Neuronal stem cell (in vitro differentiated cells): ENCODE measurements around the gene CHST2.

Experiments
- DNase-seq: peaks from one replicate; pipeline ENCODE4 v3.0.0-alpha.2; 2013; ENCODE audit warnings: low spot score
- H2AFZ ChIP-seq: one replicate; pipeline ENCODE4 v1.6.1; 2013; ENCODE audit warnings: mild to moderate bottlenecking, low read length, inconsistent platforms
- H2AK5ac ChIP-seq: 2 replicates; pipeline ENCODE4 v1.6.1; 2013; ENCODE audit warnings: low read depth, mild to moderate bottlenecking, inconsistent platforms, low read length, moderate library complexity, mixed read lengths
- H2BK120ac ChIP-seq: 2 replicates; pipeline ENCODE4 v1.6.1; 2013; ENCODE audit warnings: low read depth, mild to moderate bottlenecking, inconsistent platforms, low read length, moderate library complexity, mixed read lengths
- H2BK12ac ChIP-seq: one replicate; pipeline ENCODE4 v1.6.1; 2013; ENCODE audit warnings: low read length, inconsistent platforms
- H2BK15ac ChIP-seq: 2 replicates; pipeline ENCODE4 v1.6.1; 2013; ENCODE audit warnings: mild to moderate bottlenecking, low read length, inconsistent platforms, mixed read lengths
- H2BK5ac ChIP-seq: one replicate; pipeline ENCODE4 v1.6.1; 2013; ENCODE audit warnings: inconsistent platforms, mild to moderate bottlenecking, low read length, moderate library complexity
- H3K14ac ChIP-seq: one replicate; pipeline ENCODE4 v1.6.1; 2013; ENCODE audit warnings: low read length, inconsistent platforms
- H3K18ac ChIP-seq: 2 replicates; pipeline ENCODE4 v1.6.1; 2013; ENCODE audit warnings: low read length, inconsistent platforms
- H3K23ac ChIP-seq: 2 replicates; pipeline ENCODE4 v1.6.1; 2013; ENCODE audit warnings: low read depth, mild to moderate bottlenecking, mixed read lengths, low read length, inconsistent platforms; ENCODE audit not compliant: poor library complexity
- H3K27ac ChIP-seq: replicated peaks from 3 replicates; pipeline ENCODE4 v1.5.1; 2013; ENCODE audit warnings: low read length, inconsistent platforms
- H3K27me3 ChIP-seq, 3 experiments: 2 replicates each; pipeline ENCODE4 v1.6.1; 2013; ENCODE audit warnings: low read length in 3 of 3, mild to moderate bottlenecking in 2 of 3, inconsistent platforms in 1 of 3, low read depth in 1 of 3, mixed read lengths in 1 of 3, moderate library complexity in 1 of 3; ENCODE audit not compliant: control insufficient read depth in 3 of 3, insufficient read depth in 3 of 3
- H3K36me3 ChIP-seq, 2 donors: replicated peaks in 1 of 2; 2 replicates each; pipeline ENCODE4 v1.6.1; 2013; ENCODE audit warnings: low read length in 2 of 2; ENCODE audit not compliant: control insufficient read depth in 2 of 2, insufficient read depth in 2 of 2
- H3K4ac ChIP-seq: 2 replicates; pipeline ENCODE4 v1.6.1; 2013; ENCODE audit warnings: inconsistent platforms, mild to moderate bottlenecking, low read length, moderate library complexity
- H3K4me1 ChIP-seq, 2 donors: 1 replicate in 1 of 2; 2 replicates in 1 of 2; pipeline ENCODE4 v1.6.1; 2013; ENCODE audit warnings: low read length in 2 of 2, low read depth in 1 of 2; ENCODE audit not compliant: control insufficient read depth in 2 of 2, insufficient read depth in 1 of 2
- H3K4me2 ChIP-seq: one replicate; pipeline ENCODE4 v1.6.1; 2013; ENCODE audit warnings: mild to moderate bottlenecking, low read length, inconsistent platforms; ENCODE audit not compliant: insufficient read depth, poor library complexity, severe bottlenecking
- H3K4me3 ChIP-seq, 2 donors: 2 replicates each; pipeline ENCODE4 v1.5.1; 2013; ENCODE audit warnings: low read length in 2 of 2, mild to moderate bottlenecking in 2 of 2, inconsistent platforms in 1 of 2, moderate library complexity in 1 of 2
- H3K79me1 ChIP-seq: one replicate; pipeline ENCODE4 v1.6.1; 2013; ENCODE audit warnings: low read depth, mild to moderate bottlenecking, inconsistent platforms, low read length, moderate library complexity
- H3K9ac ChIP-seq: one replicate; pipeline ENCODE4 v1.6.1; 2013; ENCODE audit warnings: mild to moderate bottlenecking, low read depth, low read length, inconsistent platforms; ENCODE audit not compliant: poor library complexity
- H3K9me3 ChIP-seq, 2 donors: replicated peaks in 1 of 2; 2 replicates each; pipeline versions ENCODE3 to v1.6.1; 2013; ENCODE audit warnings: low read length in 2 of 2, mild to moderate bottlenecking in 2 of 2, inconsistent platforms in 1 of 2, low read depth in 1 of 2, mixed read lengths in 1 of 2, moderate library complexity in 1 of 2; ENCODE audit not compliant: control insufficient read depth in 2 of 2, insufficient read depth in 1 of 2
- H4K8ac ChIP-seq: one replicate; pipeline ENCODE4 v1.6.1; 2013; ENCODE audit warnings: low read depth, mild to moderate bottlenecking, inconsistent platforms, low read length, moderate library complexity
- H4K91ac ChIP-seq: one replicate; pipeline ENCODE4 v1.6.1; 2013; ENCODE audit warnings: low read length, low read depth, mild to moderate bottlenecking, inconsistent platforms; ENCODE audit not compliant: poor library complexity
- WGBS, 2 donors: extraction: QIAGEN DNeasy Blood & Tissue Kit; methylation state at CpG; one replicate each; pipeline ENCODE4 v1.1.7; 2013; ENCODE audit warnings: missing lambda C conversion rate in 2 of 2, mixed read lengths in 1 of 2; ENCODE audit not compliant: insufficient read length in 2 of 2, insufficient replicate concordance in 1 of 2; ENCODE audit errors: extremely low coverage in 2 of 2; 5-methylcytosine and 5-hydroxymethylcytosine counted together

CHST2 gene

DNA sequence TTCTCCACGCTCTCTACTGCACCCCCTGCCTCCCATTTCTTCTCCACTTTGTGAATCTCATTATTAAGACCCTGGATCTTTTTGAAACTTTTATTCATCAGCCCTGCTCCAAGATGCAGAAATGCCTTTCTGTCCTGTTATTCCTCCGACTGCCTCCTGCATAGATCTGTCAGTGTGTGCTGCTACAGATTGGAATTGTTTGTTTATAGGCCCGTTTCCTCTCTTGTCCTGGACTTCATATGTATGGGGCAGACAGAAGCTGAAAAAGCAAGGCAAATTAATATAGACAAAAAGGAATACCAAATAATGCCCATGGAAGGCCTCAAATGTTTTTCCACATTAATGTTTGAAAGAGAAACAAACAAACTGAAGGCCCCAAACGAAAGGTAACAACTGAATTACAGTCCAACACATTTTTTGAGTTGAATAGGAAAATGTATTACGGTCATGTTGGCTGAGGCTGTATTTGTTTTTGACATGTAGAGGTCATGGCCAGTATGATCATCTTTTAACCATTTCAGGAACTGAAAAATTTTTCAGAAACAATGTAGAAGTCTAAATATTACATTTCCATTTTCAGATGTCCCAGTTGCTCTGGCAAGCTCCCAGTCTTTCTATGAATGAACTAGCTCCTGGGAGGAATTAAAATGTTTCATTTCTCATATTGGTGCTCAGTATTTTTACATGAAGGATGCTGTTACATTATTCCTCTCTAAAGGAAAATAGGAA is 8.8 kb downstream of the CHST2 start:
- H4K8ac ChIP-seq, result no peak overlapping the region
- no peak overlapping the region for H2AK5ac ChIP-seq
- no peak overlapping the region for H3K18ac ChIP-seq
- no peak overlapping the region for H3K23ac ChIP-seq
- no peak overlapping the region for H3K27ac ChIP-seq
- peaks cover 4 to 26% of the 10 kb centered on the region in 2 donors for H3K4me1 ChIP-seq
- H3K9me3 ChIP-seq, result no peaks in the 10 kb centered on the region
- DNase-seq, result no peak
- no peak overlapping the region for H3K4ac ChIP-seq
- no peak overlapping the region for H2BK15ac ChIP-seq
- no peaks in the 10 kb centered on the region for H3K36me3 ChIP-seq
- H3K4me2 ChIP-seq, result no peak overlapping the region
- no peak overlapping the region for H2BK5ac ChIP-seq
- no peak overlapping the region for H2AFZ ChIP-seq
- H3K4me3 ChIP-seq, result no peak overlapping the region
- no peak overlapping the region for H3K9ac ChIP-seq
- H4K91ac ChIP-seq, result no peak overlapping the region
- no peaks in the 10 kb centered on the region for H3K27me3 ChIP-seq
- no peak overlapping the region for H2BK12ac ChIP-seq
- no CpG with 5 or more reads among the region's 5 CpGs for WGBS, 2 donors
- no peak overlapping the region for H3K14ac ChIP-seq
- no peaks in the 10 kb centered on the region for H3K79me1 ChIP-seq
- no peak overlapping the region for H2BK120ac ChIP-seq

DNA sequence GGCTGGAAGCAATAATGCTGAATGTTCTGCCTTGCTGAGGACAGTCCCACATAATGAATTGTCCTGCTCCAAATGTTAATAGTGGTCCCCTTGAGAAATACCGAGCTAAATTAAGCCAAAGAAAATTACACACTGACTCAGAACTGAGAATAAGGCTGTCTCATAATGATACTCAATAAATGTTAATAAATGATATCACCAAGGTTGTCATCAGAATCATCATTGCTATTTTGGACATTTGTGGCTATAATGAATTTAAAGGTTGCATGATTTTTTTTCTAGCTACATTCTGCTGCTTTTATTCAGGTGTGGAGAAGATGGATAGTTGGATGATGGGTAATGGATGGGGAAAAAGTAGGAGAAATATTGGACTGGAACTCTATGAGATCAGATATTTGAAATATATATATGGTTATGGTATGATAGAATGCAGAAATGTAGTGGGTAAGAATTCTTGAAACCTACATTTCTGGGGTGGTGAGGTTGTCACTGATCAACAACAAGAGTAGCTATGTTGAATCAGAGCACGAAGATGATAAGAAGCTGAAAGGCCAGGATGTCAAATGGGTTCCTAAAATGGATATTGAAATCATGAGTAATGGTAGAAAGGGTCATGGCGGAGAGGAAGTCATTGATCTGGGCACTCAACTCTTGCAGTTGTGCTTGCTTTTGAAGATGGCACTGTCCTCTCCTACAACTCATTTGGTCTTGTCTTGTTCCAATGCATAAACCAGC is 12.8 kb downstream of the CHST2 start:
- no peak overlapping the region for H2BK5ac ChIP-seq
- H2AFZ ChIP-seq, result no peak overlapping the region
- peaks cover 0 to 13% of the 10 kb centered on the region in 2 donors for H3K4me1 ChIP-seq
- H4K91ac ChIP-seq, result no peak overlapping the region
- H2BK120ac ChIP-seq, result no peak overlapping the region
- WGBS, 2 donors, result no CpG with 5 or more reads among the region's 3 CpGs
- H3K4ac ChIP-seq, result no peak overlapping the region
- H2BK15ac ChIP-seq, result no peak overlapping the region
- no peak overlapping the region for H2BK12ac ChIP-seq
- H3K4me3 ChIP-seq, result no peak overlapping the region
- DNase-seq, result no peak
- H3K14ac ChIP-seq, result no peak overlapping the region
- no peak overlapping the region for H3K27ac ChIP-seq
- no peaks in the 10 kb centered on the region for H3K27me3 ChIP-seq
- no peak overlapping the region for H3K9ac ChIP-seq
- no peaks in the 10 kb centered on the region for H3K36me3 ChIP-seq
- no peak overlapping the region for H2AK5ac ChIP-seq
- no peak overlapping the region for H4K8ac ChIP-seq
- no peaks in the 10 kb centered on the region for H3K79me1 ChIP-seq
- no peak overlapping the region for H3K4me2 ChIP-seq
- H3K23ac ChIP-seq, result no peak overlapping the region
- no peaks in the 10 kb centered on the region for H3K9me3 ChIP-seq
- no peak overlapping the region for H3K18ac ChIP-seq

DNA sequence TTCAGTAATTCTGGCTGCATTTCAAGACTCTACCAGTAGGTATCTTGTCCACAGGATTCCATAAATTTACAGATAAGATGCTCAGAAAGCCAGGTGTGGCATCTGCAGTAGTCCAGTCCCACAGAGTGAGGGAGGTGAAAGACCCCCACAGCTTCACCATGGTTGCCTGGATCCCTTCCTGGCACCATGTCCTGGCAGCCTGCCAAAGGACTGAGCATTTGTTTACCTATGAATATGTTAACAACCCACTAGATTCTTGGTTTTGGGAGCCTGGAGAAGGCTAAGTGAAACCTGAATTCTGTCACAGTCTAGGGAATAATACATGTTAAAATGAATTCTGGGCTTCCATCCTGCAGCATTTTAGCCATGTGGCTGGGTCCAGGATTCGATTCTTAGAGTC is 14.9 kb downstream of the CHST2 start:
- no peak overlapping the region for H3K14ac ChIP-seq
- H3K27ac ChIP-seq, result no peak overlapping the region
- no peaks in the 10 kb centered on the region for H3K79me1 ChIP-seq
- no peak overlapping the region for H3K23ac ChIP-seq
- H2AFZ ChIP-seq, result no peak overlapping the region
- H3K4me2 ChIP-seq, result no peak overlapping the region
- H3K27me3 ChIP-seq, result no peaks in the 10 kb centered on the region
- no peak overlapping the region for H3K9ac ChIP-seq
- no peak for DNase-seq
- H2BK5ac ChIP-seq, result no peak overlapping the region
- no peak overlapping the region for H2BK12ac ChIP-seq
- no peak overlapping the region for H3K18ac ChIP-seq
- no peak overlapping the region for H4K8ac ChIP-seq
- no peaks in the 10 kb centered on the region for H3K9me3 ChIP-seq
- H4K91ac ChIP-seq, result no peak overlapping the region
- H3K36me3 ChIP-seq, result no peaks in the 10 kb centered on the region
- H2BK120ac ChIP-seq, result no peak overlapping the region
- no CpG with 5 or more reads among the region's 1 CpG for WGBS, 2 donors
- peaks cover 0 to 9% of the 10 kb centered on the region in 2 donors for H3K4me1 ChIP-seq
- H2AK5ac ChIP-seq, result no peak overlapping the region
- H3K4ac ChIP-seq, result no peak overlapping the region
- H2BK15ac ChIP-seq, result no peak overlapping the region
- H3K4me3 ChIP-seq, result no peak overlapping the region

DNA sequence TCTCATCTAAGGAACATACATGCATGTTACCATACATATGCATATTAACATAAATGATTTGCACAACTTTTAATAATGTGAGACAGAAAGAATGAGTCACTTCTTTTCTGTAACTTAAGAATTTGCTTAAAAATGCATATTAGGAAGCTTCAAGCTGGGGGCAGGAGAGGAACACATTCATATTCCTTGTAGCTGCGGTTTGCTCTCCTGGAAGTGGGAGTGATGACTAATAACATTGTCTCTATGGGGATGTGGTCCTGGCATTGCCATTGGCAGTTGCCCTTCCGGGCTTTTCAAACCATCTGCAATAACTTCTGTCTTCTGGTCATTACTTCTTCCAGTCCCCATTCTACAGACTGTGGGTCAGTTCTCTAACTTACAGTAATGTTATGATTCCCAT is 15.6 kb downstream of the CHST2 start:
- no peak overlapping the region for H3K4ac ChIP-seq
- no peak overlapping the region for H3K23ac ChIP-seq
- DNase-seq, result no peak
- no peak overlapping the region for H3K27ac ChIP-seq
- H3K4me2 ChIP-seq, result no peak overlapping the region
- no peak overlapping the region for H3K4me3 ChIP-seq
- H2BK12ac ChIP-seq, result no peak overlapping the region
- H2AFZ ChIP-seq, result no peak overlapping the region
- H2BK5ac ChIP-seq, result no peak overlapping the region
- H3K36me3 ChIP-seq, result no peaks in the 10 kb centered on the region
- H3K9me3 ChIP-seq, result no peaks in the 10 kb centered on the region
- no peak overlapping the region for H3K14ac ChIP-seq
- no peaks in the 10 kb centered on the region for H3K27me3 ChIP-seq
- H4K91ac ChIP-seq, result no peak overlapping the region
- no peak overlapping the region for H2BK15ac ChIP-seq
- H3K79me1 ChIP-seq, result no peaks in the 10 kb centered on the region
- H4K8ac ChIP-seq, result no peak overlapping the region
- H3K18ac ChIP-seq, result no peak overlapping the region
- no peak overlapping the region for H2BK120ac ChIP-seq
- no peak overlapping the region for H3K9ac ChIP-seq
- H2AK5ac ChIP-seq, result no peak overlapping the region
- peaks cover 0 to 9% of the 10 kb centered on the region in 2 donors for H3K4me1 ChIP-seq
- WGBS, 2 donors, result no CpG with 5 or more reads among the region's 2 CpGs
